H54 (cell line): ENCODE measurements around the gene SLC6A11.

Experiments
- DNase-seq: peaks from one replicate; pipeline ENCODE4 v3.0.0; 2011; ENCODE audit warnings: low spot score, mixed read lengths; ENCODE audit not compliant: insufficient read length
- FAIRE-seq: peaks from 3 replicates; lab custom pipeline; 2011; peaks lifted over from hg19 to GRCh38; lab: Jason Lieb, UNC
- POLR2A ChIP-seq: IDR thresholded peaks from 2 replicates; pipeline ENCODE4 v1.6.1; 2011; ENCODE audit warnings: low read depth, mild to moderate bottlenecking, low read length

SLC6A11 gene

DNA sequence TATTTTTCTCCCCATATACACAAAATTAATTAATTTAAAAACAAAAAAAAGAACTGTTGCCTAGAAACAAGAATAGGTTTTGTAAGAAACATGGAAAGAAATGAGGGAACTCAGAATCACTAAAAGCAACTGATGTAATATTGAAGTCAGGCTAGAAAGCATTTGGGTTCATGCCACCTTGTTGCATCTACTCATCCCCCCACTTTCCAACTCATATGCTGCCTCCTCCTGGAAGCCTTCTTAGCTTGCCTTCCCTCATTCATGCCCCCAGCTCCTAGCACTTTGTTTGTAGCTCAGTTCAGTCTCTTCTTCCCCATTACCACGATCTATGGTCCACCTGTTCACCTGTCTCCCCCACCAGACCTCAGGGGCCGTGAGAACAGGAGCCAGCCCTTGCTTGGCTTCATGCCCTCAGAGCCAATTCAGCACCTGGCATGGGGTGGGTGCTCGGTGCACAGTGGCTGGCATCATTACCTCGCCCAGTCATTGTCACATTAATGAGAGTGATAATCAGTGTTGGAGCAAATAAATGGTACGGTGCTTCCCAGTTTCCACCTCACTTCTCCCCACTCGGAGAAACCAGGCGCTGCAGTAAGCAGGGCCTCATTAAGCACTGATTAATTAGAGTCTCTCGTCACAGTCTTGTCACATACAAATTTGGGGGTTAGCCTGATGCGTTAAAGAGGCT lies 114.1 kb downstream of the SLC6A11 start:
- TF ChIP-seq POLR2A = no peak
- FAIRE-seq = no peak
- no peak for DNase-seq

DNA sequence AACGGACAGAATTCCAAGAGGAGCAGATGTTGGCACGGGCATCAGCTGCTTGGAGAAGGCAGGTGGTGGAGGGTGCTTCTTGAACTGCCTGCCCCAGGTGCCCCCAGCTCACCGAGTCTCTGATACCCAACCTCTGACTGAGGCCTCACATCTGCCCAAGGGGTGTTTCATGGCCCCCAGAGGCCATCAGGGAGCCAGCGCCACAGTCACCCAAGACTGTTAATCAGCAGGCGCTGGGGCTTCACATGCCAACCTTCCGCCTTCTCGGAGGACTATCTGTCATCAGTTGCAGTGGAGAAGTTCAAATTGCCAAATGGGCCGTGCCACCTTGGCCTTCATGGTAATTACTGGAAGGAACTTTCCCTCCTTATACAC lies 114.6 kb downstream of the SLC6A11 start:
- FAIRE-seq (no peak), DNase-seq (no peak)

DNA sequence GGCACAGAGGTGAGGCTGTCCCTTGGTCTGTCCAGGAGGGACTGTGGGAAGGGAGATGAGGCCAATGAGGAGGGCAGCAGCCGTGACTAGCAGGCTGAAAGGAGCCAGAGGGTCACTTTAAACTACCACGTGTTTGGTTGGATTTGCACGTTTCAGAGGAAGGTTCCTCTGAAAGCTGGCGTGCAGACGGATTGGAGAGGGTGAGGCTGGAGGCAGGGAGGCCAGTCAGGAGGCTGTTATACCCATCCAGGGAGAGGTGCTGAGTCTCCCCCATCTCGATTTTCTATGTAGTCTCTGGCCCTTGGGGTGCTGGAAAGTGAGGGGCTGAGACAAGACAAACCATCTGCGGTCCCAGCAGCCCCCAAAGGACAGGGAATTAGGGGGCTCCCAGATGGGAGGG lies 116.6 kb downstream of the SLC6A11 start:
- no peak for FAIRE-seq
- no peak for TF ChIP-seq POLR2A

More for the DNA sequence above, 114.6 kb downstream of the SLC6A11 start:
- TF ChIP-seq POLR2A = no peak

DNA sequence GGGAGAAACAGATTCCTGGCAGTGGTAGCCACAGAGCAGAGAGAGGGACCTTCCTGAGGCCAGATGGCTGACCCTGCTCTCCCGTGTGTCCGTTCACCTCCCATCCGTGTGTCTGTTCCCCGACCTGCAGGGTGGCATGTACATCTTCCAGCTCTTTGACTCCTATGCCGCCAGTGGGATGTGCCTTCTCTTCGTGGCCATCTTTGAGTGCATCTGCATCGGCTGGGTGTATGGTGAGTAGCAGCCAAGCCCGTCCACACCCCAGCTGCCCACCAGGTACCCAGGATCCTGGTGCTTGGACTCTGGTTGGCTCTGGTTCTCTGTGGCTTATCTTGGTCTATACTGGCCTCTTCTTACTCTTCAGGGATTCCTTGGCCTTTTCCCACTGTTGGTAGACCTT lies 117.0 kb downstream of the SLC6A11 start:
- DNase-seq (no peak), FAIRE-seq (no peak)
- TF ChIP-seq POLR2A = no peak

More for the DNA sequence above, 116.6 kb downstream of the SLC6A11 start:
- no peak for DNase-seq

DNA sequence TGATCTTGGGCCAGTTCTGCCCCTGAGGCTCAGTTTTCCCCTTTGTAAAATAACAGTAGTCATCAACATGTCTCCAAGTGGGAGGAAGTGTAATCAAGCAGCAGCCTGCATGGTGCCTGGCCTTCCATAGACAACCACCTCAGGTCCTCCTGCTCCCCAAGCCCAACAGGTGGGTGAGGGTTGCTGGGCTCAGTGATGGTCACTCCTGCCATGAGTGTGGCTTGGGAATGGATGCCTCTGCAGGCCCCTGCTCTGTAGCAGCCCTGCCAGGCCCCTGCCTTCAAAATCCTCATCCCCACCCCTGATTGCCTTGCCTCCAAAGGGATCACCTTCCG lies 117.4 kb downstream of the SLC6A11 start:
- TF ChIP-seq POLR2A = no peak
- FAIRE-seq = no peak
- no peak for DNase-seq

DNA sequence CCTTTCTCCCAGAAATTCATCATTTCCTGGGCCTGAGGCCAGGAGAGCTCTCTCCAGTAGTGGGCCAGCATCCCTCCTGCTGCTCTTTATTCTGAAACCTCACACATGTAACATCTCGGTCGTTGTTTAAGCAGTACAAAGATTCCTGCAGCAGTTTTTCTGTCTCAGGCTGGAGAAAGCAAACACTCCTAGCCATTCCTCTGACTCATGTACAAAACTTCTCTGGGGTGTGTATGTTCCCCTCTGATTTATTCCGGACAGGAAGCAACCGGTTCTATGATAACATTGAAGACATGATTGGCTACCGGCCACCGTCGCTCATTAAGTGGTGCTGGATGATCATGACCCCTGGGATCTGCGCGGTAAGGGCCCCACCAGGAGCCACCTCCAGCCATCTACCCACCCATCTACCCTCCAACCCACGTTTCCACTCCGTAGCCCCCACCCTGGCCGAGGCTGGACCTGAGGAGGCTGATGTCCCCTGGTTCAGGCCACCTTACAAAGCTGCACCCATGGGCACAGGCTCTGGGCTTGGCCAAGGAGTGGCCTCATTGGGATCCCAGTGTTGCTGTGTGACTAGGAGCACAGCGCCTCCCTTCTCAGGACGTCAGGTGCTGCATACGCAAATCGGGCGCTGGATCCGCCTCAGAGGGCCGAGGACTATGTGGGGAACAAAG lies 117.9 kb downstream of the SLC6A11 start:
- peak; percentile 86 for DNase-seq

DNA sequence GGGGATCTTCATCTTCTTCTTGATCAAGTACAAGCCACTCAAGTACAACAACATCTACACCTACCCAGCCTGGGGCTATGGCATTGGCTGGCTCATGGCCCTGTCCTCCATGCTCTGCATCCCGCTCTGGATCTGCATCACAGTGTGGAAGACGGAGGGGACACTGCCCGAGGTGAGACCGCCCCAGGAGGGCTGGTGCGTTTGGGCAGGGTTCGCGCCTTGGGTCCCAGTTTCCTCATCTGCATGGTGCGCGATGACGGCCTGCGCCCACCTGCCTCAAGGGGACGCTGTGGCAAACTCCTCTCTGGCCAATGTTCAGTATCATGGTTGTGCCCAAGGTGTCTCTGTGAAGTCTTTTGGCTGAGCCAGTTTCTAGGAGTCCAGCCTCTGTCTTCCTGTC lies 119.0 kb downstream of the SLC6A11 start:
- no peak for TF ChIP-seq POLR2A
- FAIRE-seq (no peak), DNase-seq (no peak)

More for the DNA sequence above, 117.9 kb downstream of the SLC6A11 start:
- FAIRE-seq = no peak
- TF ChIP-seq POLR2A = no peak

DNA sequence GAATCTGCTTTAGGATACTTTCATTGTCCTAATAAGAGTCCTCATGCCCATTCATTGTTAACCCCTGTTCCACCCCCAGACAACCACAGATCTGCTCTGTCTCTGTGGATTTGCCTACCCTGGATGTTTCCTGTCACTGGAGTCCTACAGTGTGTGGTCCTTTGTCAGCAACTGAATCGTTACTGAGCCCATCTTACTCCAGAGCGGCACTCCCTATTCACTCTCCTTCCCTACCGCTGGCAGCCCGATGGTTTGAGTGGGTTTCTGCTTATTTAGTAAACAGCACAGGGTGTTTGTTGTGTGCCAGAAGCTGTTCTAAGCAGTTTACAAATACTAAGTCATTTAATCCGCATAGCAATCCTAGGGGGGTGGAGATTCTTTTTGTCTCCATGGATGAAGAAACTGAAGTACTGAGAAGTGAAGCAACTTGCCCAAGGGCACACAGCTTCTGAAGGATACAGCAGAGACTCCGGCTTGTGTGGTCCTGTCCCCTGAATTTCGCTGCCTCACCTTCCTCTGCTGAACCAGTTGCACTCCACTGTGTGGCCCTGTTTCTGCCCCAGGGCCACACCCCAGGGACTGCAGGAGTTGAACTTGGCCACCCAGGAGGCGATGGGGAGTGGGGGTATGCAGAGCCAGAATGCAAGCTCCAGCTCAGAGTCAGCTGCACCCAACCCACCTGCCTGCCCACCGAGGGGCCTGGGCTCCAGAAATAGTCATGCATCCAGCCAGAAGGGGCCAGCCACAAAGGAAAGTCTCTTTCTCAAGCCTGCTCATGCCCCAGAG lies 120.0 kb downstream of the SLC6A11 start:
- DNase-seq = no peak
- FAIRE-seq = no peak

DNA sequence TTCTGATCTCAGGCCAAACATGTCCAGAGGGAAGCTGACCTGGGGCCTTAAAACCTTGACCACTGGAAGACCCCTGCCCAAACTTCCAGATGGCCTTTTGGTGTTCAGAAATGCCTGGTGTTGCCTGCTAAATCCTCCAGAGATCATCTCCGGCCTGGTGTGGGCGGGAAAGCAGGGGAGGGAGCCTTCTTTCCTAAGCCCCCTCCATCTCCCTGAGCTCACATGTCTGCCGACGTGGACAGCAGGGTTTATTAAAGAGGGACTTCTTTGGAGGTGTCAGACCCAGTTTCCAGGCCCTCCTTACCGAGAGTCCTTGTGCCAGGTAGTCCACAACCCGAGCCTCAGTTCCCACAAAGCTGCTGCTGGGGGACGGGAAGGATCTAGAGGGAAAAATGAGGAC lies 120.7 kb downstream of the SLC6A11 start:
- no peak for DNase-seq
- no peak for TF ChIP-seq POLR2A
- FAIRE-seq = no peak

More for the DNA sequence above, 120.0 kb downstream of the SLC6A11 start:
- no peak for TF ChIP-seq POLR2A

DNA sequence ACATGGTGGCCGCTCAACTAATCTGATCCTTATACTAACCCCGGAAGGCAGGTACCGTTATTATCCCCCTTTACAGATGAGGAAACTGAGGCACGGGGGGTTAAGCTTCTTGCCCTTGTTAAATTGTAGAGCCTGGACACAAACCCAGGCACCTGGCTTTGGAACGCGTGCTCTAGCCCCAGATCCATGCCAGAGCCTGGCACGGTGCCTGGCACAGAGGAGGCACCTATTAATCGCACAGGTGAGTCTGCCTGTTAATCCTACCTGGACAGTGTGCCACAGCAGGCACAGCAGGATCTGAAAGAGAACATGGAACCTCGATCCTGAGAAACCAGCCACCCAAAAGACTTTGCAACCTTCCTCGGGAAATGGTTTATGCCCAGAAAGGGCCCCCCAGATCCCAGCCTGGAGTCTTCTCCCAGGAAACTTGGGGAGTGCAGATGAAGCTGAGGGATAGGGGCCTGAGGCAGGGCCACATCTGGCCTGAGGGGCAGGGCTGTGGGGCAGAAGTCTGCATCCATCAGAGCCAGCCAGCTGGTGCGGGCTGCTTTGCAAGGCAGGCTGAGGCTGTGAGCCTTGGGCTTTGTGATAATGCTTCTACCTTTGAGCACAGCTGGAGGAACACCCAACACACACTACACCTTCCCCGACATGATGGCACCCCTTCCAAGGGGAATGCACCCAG lies 121.3 kb downstream of the SLC6A11 start:
- no peak for FAIRE-seq
- TF ChIP-seq POLR2A = no peak
- DNase-seq = no peak

DNA sequence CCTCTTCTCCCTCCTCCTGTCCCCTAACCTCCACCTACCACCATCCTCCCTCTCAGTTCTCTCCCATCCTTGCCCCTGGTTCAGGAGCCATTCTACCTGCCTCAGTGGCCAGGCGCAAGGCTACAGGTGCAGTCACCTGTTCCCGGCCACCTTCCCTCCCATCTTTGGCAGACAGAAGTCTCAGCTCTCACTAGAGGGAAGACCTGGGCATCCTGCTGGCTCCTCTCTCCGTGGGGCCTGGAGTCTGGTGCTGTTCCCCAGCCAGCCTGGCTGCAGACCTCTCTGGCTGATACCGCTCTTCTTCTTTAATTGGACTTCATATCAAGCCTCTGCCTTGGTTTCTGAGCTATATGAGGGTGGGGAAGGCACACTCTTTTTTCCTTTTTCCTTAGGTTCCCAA lies 123.5 kb downstream of the SLC6A11 start:
- no peak for TF ChIP-seq POLR2A
- FAIRE-seq = no peak
- DNase-seq = no peak

DNA sequence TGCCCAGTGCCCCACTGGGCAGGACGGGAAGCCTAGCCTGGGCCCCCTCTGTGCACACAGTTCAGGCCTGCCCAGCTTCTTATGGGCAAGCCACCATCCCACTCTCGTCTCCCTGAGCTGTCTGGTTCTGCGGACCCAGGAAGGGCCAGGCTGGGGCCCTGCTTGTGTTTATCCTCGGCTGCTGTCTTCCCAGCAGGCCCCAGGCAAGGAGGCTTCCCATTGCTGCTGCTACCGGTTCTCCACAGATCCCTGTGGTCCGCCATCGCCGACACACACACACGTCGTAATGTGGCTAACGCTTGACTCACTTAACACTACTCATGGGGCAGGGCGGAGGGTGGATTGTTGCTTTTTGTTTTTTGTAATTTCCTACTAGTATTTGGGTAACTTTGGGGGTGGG lies 124.1 kb downstream of the SLC6A11 start:
- TF ChIP-seq POLR2A = no peak
- no peak for FAIRE-seq

DNA sequence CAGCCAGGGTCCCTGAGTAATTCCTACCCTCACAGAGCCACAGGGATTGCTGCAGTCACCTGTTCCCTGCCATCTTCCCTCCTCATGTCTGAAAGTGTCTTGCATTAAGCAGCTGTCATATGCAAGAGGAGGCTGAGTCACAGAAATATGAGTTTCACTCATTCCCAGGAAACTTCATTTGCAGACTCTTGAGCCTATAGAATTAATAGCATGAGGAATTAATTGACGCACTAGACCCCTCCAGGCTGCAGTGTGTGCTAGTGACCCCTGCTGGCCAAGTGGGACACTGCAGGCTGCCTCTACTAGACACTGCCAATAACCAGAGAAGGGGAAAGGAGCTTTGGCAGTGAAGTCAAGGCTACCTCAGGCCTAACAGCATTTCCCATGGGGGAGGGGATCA lies 125.9 kb downstream of the SLC6A11 start:
- FAIRE-seq (no peak), DNase-seq (no peak)
- no peak for TF ChIP-seq POLR2A

More for the DNA sequence above, 124.1 kb downstream of the SLC6A11 start:
- no peak for DNase-seq
